HG02970 (cell line): ENCODE results near the gene PSPH.
"Not testable (repeated sequence)": the region's sequence is repeated elsewhere in the genome, so short reads cannot be mapped to it uniquely, and the experiment has no call there.

Experiments used
- ATAC-seq: cut with Tn5 transposase; IDR thresholded peaks from one replicate; pipeline ENCODE4 v1.9.1; 2021; ENCODE audit warnings: mild to moderate bottlenecking, moderate library complexity, moderate number of reproducible peaks; ENCODE audit not compliant: unreplicated experiment, low FRiP score

The PSPH gene

DNA sequence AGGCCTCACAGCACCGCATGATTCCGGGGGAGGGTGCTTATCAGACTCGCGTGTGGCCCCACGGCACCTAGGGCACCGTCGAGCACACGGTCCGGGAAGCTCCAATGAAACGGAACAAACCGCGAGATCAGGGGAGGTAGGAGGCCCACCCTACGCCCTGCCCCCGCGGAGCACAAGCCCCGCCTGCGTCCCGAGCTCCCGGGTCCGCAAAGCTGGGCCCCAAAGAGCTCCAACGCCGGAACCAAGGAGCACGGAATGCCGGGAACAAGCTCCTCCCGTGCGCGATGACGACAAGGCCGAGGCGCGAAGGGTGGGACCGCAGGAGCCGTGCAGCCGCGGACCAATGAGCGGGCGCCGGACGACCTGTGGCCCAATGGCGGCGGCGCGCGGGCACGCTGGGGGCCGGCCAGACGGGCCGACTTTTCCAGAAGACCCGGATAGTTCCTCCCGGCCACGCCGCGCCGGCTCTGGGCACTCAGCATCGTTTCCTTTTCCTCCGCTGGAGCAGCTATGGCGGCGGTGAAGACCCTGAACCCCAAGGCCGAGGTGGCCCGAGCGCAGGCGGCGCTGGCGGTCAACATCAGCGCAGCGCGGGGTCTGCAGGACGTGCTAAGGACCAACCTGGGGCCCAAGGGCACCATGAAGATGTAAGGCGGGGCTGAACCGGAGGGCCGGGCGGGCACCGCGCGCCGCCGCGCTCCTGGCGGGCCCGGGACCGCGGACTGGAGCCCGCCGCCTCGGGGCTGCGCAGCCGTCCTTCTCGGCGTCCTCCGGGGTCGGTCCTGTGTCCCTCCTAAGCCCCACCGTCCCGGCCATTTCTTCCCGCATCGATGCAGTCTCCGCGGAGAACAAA lies at the start of gene PSPH, which contains the start of gene CCT6A:
Gene PSPH (minus strand): TSS at position 106 of the 853 bp plus-strand sequence. CDS start 30,232 bp downstream, outside the sequence.
Gene CCT6A (plus strand): TSS at position 427 of the 853 bp plus-strand sequence. CDS start 84 bp downstream, at position 511.
- ATAC-seq, result peak; percentile 95

DNA sequence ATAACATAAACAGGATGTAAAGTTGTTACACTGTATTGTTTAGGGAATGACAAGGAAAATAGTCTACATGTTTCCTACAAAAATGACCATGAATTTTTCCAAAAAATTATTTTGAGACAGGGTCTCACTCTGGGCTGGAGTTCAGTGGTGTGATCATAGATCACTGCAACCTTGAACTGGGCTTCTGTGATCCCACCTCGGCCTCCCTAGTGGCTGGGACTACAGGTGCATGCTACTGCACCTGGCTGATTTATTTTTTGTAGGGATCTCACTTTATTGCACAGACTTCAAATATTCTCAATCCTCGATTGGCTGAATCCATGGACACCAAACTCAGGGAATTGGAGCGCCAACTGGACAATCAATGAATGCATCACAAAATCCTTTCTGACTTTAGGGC lies 48.4 kb upstream of the PSPH start:
- no peak for ATAC-seq

DNA sequence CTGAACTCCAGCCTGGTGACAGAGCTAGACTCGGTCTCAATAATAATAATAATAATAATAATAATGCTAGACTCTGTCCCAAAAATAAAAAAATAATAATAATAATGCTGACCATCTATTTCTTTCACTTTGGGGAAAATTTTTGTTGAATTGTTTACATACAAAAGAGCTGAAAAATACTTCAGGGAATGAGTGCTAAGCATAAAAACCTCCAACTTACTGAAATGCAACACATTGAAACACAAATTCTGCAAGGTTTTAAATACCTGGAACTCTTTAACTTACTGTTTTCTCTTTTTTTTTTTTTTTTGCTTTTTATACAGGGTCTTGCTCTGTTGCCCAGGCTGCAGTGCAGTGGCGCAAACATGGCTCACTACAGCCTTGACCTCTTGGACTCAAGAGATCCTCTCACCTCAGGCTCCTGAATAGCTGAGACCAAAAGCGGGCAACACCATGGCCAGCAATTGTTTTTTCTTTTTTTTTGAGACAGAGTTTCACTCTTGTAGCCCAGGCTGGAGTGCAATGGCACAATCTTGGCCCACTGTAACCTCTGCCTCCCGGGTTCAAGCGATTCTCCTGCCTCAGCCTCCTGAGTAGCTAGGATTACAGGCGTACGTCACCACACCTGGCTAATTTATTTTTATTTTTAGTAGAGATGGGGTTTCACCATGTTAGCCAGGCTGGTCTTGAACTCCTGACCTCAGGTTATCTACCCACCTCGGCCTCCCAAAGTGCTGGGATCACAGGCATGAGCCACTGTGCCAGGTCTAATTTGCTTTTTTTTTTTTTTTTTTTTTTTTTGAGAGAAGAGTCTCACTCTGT lies 47.2 kb upstream of the PSPH start:
- not testable (repeated sequence) for ATAC-seq

DNA sequence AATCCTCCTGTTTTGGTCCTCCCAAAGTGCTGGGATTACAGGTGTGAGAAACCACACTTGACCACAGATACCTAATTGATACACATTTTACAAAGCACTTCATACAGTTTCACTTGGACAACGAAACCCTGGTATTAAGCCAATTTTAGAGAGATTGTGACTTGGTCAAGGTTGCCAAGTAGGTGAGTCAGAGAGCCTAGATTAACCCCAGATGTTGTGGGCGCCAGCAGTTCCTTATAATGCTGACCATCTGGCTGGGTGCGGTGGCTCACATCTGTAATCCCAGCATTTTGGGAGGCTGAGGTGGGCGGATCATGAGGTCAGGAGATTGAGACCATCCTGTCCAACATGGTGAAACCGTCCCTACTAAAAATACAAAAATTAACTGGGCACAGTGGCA lies 46.5 kb upstream of the PSPH start:
- ATAC-seq, result no peak

DNA sequence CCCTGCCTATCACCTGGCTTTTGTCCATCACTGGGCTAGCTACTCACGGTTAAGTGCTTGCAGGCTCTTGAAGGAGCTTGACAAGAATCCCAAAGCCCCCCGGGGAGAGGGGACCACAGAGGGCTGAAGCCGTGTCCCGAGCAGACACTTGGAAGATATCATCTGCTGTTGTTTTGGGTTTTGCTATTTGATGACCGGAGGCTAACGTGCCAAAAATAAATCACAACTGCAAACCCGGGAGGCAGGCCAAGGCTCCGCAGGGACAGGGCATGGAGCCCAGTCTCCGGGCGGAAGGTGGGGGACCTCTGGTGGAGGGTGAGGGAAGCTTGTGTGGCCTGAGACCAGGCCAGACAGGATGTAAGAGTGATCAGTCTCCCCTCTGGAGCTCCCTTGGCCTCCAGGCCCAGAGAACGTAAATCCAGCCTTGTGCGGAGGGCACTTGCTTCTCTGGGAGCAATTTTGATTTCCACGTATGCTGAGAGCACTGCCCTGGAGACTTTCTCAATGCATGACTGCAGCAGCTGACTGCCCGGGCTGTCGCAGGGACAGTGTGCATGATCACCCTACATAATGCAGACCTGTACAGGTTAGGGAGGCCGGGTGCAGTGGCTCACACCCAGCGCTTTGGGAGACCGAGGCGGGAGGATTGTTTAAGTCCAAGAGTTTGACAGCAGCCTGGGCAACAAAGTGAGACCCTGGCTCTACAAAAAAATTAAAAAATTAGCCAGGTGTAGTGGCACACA lies 41.7 kb upstream of the PSPH start, which contains the start of gene PHKG1:
Gene PHKG1 (minus strand): TSS at position 164 of the 743 bp plus-strand sequence. CDS start 4,011 bp downstream, outside the sequence.
- no peak for ATAC-seq

DNA sequence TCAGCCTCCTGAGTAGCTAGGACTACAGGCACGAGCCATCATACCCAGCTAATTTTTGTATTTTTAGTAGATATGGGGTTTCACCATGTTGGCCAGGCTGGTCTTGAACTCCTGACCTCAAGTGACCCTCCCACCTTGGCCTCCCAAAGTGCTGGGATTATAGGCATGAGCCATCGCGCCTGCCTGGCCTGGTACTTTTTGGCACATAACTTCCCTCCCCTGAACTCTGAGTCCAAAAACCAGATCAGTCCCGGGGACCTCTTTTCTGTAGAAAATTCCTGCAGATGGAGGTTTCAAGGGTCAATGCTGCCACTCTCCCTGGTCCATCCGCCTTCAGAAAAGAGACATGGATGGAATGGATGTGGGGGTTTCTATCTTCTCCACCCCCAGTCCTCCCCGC lies 41.1 kb upstream of the PSPH start:
- ATAC-seq, result not testable (repeated sequence)

DNA sequence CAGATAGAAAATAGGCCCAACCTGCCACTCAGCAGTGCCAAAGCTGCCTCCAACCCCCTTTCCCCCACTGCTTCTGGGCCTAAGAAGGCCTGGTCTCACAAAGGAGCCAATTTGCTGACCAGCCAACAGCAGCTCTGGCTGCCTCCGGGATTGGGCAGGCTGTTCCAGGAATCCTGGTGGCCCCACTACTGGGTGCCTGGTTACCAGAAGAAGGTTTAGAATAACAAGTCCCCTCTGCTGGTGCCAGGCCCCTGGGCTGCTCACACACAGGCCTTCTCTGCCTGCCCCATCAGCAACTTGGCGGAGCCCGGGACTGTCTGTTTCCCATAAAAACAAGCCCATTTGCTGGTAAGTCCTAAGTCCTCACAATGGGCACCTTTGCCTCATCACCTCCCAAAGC lies 40.3 kb upstream of the PSPH start:
- ATAC-seq, result no peak

DNA sequence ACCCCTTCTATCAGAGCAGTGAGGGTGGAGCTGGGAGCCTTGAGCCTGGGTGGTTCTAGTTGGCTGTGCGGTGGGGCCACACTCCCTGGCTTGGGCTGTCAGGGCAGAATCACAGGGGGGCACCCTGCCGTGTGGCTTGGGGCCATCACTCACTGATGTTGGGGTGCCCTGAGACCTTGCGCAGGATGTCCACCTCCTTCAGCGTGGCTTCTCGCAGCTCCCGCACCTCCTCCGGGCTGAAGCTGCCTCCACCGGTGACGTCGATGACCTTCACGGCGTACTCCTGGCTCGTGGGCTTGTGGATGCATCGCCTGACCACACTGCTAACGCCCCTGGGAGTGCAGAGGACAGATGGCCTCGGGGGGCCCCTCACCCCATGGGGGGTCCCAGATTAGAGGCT lies 36.2 kb upstream of the PSPH start:
- no peak for ATAC-seq

DNA sequence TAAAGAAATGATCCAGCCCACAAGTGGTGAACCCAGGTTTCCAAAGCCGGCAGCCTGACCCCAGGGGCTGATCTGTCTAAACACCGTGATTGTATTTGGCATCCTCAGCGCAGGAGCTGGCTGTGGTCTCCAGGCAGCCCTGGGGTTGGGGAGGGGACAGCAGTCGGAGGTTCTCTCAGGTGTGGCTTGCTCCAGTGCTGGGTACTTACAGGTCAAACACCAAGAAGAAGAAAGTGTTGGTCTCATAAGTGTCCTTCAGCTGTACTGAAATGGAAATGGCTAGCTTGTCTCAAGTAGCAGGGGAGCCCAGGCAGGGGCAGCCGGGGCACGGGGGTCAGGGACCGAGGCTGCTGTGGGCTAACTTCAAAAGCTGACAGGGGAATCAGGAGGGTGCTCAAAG lies 35.5 kb upstream of the PSPH start:
- ATAC-seq, result no peak

DNA sequence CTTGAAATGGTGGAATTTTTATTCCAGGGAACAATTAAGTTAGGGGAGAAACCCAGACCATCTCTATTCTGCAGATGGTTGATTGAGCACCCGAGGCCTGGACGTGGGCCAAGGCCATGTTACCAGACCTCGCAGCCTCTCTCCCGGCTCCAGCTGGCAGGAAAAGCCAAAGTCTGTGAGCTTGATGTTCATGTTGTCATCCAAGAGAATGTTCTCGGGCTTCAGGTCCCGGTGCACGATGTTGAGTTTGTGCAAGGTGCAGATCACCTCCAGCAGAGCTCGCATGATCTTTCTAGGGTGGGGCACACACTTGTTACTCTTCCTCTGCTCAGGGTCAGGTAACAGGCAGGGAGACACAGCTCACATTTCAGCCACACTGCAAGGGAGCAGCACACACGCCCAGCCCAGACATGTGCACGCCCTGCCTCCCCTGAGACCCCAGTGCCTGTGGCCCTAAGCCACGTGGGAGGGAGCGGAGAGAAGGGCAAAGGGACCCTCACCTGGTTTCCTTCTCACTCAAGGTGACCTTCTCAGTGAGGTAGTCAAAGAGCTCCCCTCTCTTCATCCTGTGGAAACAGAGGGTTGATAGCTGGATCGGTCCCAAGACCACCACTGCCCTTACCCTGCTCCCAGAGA lies 32.0 kb upstream of the PSPH start:
- no peak for ATAC-seq

DNA sequence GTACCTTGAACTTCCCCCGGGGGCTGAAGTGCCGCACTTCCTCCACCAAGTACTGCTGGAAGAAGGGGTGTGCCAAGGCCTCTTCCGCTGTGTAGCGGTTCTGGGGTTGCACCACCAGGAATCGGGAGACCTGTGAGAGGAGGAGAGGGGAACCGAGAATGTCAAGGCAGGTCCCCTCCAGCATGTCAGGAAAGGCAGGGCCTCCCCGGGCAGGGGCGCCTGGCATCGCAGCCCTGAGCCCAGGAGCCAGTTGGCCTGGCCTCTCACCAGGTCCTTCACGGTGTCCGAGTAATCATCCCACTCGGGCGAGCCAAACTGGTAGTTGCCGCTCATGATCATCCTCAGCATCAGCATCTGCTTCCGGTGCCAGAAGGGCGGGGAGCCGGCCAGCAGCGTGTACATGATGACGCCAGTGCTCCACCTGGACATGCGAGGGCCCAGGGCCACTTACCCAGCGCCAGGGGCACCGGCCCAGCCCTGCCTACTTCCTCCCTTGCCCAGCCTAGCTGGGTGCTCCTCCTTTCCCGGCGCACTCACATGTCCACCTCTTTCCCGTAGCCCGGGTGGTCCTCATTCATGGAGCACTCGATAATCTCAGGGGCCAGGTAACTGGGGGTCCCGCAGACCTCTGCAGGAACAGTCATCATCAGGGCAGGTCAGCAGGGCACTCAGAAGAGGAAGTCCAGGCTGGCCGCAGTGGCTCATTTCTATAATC lies 30.5 kb upstream of the PSPH start:
- no peak for ATAC-seq

DNA sequence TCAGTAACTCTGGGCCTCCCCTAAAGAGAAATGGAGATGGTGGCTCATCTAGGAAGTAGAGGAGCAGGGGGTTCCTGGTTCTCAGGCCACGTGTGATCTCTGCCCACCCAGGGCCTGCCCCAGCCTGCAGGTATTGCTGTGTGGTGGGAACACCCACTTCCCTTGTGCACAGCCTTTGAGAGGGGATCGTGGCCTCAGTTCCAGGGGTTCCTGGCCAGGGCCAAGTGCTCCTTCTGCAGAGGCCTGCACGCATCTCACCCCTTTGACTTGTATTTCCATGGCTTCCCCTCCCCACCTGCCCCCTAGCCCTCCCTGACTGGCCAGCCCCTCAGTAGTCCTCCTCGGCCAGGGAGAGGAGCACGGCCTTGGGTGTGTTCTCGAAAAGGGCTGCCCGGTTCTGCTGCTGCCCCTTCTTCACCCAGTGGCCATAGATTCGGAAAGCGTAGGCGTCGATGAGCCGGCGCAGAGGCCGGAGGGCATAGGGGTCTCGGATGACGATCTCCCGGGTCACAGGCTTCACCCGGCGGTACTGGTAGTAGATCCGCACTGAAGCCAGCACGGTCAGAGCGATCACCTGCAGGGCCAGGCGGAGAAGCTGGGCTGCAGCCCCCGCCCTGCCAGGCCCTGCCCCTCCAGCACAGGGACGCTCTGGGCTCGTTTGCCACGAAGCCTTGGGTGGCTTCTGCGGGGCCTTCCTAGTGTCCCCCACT lies 29.6 kb upstream of the PSPH start:
- ATAC-seq, result not testable (repeated sequence)

DNA sequence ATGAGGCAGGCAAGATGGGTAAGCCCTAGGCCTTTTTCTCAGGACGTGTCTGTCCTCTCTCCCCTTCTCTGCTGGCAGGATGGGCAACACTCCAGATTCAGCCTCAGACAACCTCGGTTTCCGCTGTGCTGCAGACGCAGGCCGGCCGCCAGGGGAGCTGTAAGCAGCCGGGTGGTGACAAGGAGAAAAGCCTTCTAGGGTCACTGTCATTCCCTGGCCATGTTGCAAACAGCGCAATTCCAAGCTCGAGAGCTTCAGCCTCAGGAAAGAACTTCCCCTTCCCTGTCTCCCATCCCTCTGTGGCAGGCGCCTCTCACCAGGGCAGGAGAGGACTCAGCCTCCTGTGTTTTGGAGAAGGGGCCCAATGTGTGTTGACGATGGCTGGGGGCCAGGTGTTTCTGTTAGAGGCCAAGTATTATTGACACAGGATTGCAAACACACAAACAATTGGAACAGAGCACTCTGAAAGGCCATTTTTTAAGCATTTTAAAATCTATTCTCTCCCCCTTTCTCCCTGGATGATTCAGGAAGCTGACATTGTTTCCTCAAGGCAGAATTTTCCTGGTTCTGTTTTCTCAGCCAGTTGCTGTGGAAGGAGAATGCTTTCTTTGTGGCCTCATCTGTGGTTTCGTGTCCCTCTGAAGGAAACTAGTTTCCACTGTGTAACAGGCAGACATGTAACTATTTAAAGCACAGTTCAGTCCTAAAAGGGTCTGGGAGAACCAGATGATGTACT lies 28.4 kb upstream of the PSPH start:
- ATAC-seq, result no peak

DNA sequence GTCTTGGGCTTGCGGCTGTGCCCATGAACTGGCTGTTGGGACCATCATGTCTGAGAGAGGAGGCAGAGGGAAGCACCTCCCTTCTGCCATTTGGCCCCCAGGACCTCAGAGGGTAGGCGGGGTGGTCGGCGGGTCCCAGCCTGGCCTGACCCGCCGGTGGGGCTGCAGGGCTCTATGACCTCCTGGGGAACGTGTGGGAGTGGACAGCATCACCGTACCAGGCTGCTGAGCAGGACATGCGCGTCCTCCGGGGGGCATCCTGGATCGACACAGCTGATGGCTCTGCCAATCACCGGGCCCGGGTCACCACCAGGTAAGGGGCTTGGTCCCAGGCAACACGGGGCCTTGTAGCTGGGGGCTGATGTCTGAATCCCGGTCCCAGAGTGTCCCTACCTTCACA lies 27.0 kb upstream of the PSPH start:
- ATAC-seq, result no peak

DNA sequence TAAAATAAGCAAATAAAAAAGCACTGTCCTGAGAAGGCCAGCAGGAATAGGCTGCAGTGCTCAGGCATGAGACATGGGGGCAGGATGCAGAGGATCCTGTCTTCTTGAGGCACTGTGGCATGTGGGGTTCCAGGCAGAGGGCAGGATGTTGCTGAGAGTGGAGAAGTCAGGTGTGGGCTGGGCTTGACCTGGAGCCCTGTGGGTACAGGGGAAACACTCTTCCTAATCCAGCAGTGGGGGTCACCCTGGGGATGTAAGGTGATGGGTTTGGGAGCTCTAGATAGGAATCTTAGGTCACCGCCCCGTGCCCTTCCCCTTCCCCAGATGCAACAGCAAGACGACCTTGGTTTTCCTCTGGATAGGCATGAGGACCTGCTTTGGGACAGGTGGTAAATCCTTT lies 26.4 kb upstream of the PSPH start:
- ATAC-seq, result no peak

DNA sequence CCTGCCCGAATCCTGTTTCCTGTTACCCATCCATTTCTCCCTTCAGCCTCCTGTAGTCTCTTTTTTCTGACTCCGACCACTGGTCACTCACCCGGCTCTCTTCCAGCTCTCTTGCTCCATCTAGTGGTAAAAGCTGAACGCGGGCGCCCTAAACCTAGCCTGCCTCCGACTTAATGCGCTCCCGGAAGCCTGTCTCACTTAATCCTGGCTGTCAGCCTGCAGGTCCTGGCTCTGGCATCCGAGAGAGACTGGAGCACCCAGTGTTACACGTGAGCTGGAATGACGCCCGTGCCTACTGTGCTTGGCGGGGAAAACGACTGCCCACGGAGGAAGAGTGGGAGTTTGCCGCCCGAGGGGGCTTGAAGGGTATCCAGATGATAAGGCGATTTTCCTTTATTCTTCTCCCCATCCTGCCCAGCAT lies 23.1 kb upstream of the PSPH start:
- ATAC-seq, result peak; percentile 84

DNA sequence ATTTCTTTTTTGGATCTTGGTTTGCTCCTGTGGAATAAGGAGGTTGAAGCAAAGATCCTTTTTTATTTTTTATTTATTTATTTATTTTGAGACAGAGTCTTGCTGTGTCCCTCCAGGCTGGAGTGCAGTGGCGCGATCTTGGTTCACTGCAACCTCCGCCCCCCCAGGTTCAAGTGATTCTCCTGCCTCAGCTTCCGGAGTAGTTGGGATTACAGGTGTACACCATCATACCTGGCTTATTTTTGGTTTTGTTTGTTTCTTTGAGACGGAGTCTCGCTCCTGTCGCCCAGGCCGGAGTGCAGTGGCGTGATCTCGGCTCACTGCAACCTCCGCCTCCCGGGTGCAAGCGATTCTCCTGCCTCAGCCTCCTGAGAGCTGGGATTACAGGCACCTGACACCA lies 15.1 kb upstream of the PSPH start:
- not testable (repeated sequence) for ATAC-seq
